CD4-positive, alpha-beta T cell treated with Interferon alpha-2 for 1 hour (primary cell): ENCODE results near the gene ILF2.

Experiments
- DNase-seq, 2 donors: peaks; one replicate each; pipeline ENCODE4 v3.0.0-alpha.2; 2020 to 2022

The ILF2 gene

GRCh38 chr1:153626477-153626903 lies 44.3 kb downstream of the ILF2 start:
- no peak for DNase-seq

GRCh38 chr1:153624965-153625611 lies 45.7 kb downstream of the ILF2 start:
- DNase-seq: no peak

- DNase-seq: no peak
Measured at GRCh38 chr1:153623101-153623500, 47.7 kb downstream of the ILF2 start.

GRCh38 chr1:153619171-153619570 lies 51.6 kb downstream of the ILF2 start:
- DNase-seq: no peak

- peak; percentile 66 to 67 for DNase-seq
Measured at GRCh38 chr1:153617663-153618062, 53.1 kb downstream of the ILF2 start.

GRCh38 chr1:153616917-153617311 lies 53.9 kb downstream of the ILF2 start:
- DNase-seq: no peak

GRCh38 chr1:153616144-153616916 lies 54.5 kb downstream of the ILF2 start, which contains the start of gene S100A14:
TSS of gene S100A14 (minus strand) at chr1:153616325. CDS start at chr1:153615858, 467 bp downstream.
- DNase-seq: no peak

GRCh38 chr1:153615406-153615805 lies 55.4 kb downstream of the ILF2 start:
- no peak for DNase-seq

GRCh38 chr1:153614906-153615305 lies 55.9 kb downstream of the ILF2 start:
- no peak for DNase-seq

GRCh38 chr1:153614189-153614900 lies 56.4 kb downstream of the ILF2 start:
- no peak for DNase-seq

- no peak for DNase-seq
Measured at GRCh38 chr1:153613406-153613805, 57.4 kb downstream of the ILF2 start.

GRCh38 chr1:153612755-153613331 lies 58.0 kb downstream of the ILF2 start, which contains the start of gene S100A16:
TSS of gene S100A16 (minus strand) at chr1:153613137. CDS start at chr1:153608151, 4,986 bp downstream.
- DNase-seq: no peak

- DNase-seq: no peak
Measured at GRCh38 chr1:153612111-153612754, 58.6 kb downstream of the ILF2 start.
